Calu3 (cell line): Measurements from ENCODE around the gene CHSY3. TPM values are rescaled to one million over a fixed set of nuclear protein-coding genes. Genes with fewer than 3 reads are reported as not detected.

Source experiments
- BruUV-seq: library from RNA; stranded (reverse); fragments of 400-500 nt; replicated peaks from 2 replicates; lab custom pipeline; 2021; lab: Mats Ljungman, UMichigan
- CTCF ChIA-PET: fragments of 300-600 bp; sonication (Branson Sonifier 250); formaldehyde crosslinking; loops from one replicate; lab custom pipeline; 2022; ENCODE audit warnings: antibody characterized with exemption; lab: Charles Lee
- DNase-seq: peaks from one replicate; pipeline ENCODE4 v3.0.0; 2022
- H3K27ac Mint-ChIP-seq: one replicate; pipeline ENCODE4 v1.8.0; 2022; ENCODE audit warnings: mixed read lengths; ENCODE audit not compliant: unreplicated experiment
- H3K27me3 Mint-ChIP-seq: one replicate; pipeline ENCODE4 v1.8.0; 2022; ENCODE audit warnings: mixed read lengths; ENCODE audit not compliant: unreplicated experiment
- H3K36me3 Mint-ChIP-seq: one replicate; pipeline ENCODE4 v1.8.0; 2022; ENCODE audit warnings: mild to moderate bottlenecking, moderate library complexity, mixed read lengths; ENCODE audit not compliant: insufficient read depth, unreplicated experiment
- H3K4me1 Mint-ChIP-seq: one replicate; pipeline ENCODE4 v1.8.0; 2022; ENCODE audit warnings: mild to moderate bottlenecking, low read depth, mixed read lengths; ENCODE audit not compliant: unreplicated experiment
- H3K4me3 Mint-ChIP-seq: one replicate; pipeline ENCODE4 v1.8.0; 2022; ENCODE audit warnings: mild to moderate bottlenecking, low read depth, moderate library complexity, mixed read lengths; ENCODE audit not compliant: unreplicated experiment
- H3K9me3 Mint-ChIP-seq: one replicate; pipeline ENCODE4 v1.8.0; 2022; ENCODE audit warnings: low read depth, mixed read lengths; ENCODE audit not compliant: unreplicated experiment
- intact Hi-C: fragments of 100-400 bp; cut with micrococcal nuclease; formaldehyde crosslinking; loops from one replicate; pipeline ENCODE4 v1.10.0; 2022; ENCODE audit not compliant: unreplicated experiment
- total RNA-seq: library from RNA; stranded (reverse); gene quantifications from 2 replicates; pipeline ENCODE4 v1.2.3, GENCODE V29; 2022
- TF ChIP-seq, protein P1 (sequence below): fragments of 200-600 bp; IDR thresholded peaks from one replicate; pipeline ENCODE4 v1.8.0; 2022; ENCODE audit warnings: antibody characterized with exemption; ENCODE audit not compliant: unreplicated experiment

CHSY3 gene
- total RNA-seq, 1 experiment from 2014 or later: 1.5 TPM

- H3K27me3 Mint-ChIP-seq: no peaks in the 10 kb centered on the region
- DNase-seq: no peak
- H3K4me1 Mint-ChIP-seq: no peaks in the 10 kb centered on the region
- intact Hi-C loops: no loop called here
- CTCF ChIA-PET: interaction anchor here (0.6 kb wide), 3 partner anchors 13 to 896 kb away, joined by 3 read pairs; no protein-coding TSS in a partner anchor
- H3K27ac Mint-ChIP-seq: no peak overlapping the region
- BruUV-seq: no TSS peak
- TF ChIP-seq, protein P1, sequence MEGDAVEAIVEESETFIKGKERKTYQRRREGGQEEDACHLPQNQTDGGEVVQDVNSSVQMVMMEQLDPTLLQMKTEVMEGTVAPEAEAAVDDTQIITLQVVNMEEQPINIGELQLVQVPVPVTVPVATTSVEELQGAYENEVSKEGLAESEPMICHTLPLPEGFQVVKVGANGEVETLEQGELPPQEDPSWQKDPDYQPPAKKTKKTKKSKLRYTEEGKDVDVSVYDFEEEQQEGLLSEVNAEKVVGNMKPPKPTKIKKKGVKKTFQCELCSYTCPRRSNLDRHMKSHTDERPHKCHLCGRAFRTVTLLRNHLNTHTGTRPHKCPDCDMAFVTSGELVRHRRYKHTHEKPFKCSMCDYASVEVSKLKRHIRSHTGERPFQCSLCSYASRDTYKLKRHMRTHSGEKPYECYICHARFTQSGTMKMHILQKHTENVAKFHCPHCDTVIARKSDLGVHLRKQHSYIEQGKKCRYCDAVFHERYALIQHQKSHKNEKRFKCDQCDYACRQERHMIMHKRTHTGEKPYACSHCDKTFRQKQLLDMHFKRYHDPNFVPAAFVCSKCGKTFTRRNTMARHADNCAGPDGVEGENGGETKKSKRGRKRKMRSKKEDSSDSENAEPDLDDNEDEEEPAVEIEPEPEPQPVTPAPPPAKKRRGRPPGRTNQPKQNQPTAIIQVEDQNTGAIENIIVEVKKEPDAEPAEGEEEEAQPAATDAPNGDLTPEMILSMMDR: no peak
- H3K9me3 Mint-ChIP-seq: no peaks in the 10 kb centered on the region
- no peak overlapping the region for H3K4me3 Mint-ChIP-seq
- H3K36me3 Mint-ChIP-seq: no peaks in the 10 kb centered on the region
These were observed 26.0 kb downstream of the CHSY3 start for GRCh38 chr5:129930221-129930620.

- Mint-ChIP-seq H3K4me3 (no peak overlapping the region), H3K9me3 (peaks cover 8% of the 10 kb centered on the region), H3K36me3 (no peaks in the 10 kb centered on the region), H3K27ac (no peak overlapping the region), H3K27me3 (no peaks in the 10 kb centered on the region), H3K4me1 (no peaks in the 10 kb centered on the region)
- CTCF ChIA-PET: no interaction called here
- TF ChIP-seq, protein P1: no peak
- intact Hi-C loops: no loop called here
- DNase-seq: no peak
- BruUV-seq: no TSS peak
These were observed 31.4 kb downstream of the CHSY3 start for GRCh38 chr5:129935626-129936025.

- no peaks in the 10 kb centered on the region for H3K36me3 Mint-ChIP-seq
- no peak overlapping the region for H3K4me3 Mint-ChIP-seq
- intact Hi-C loops: no loop called here
- H3K27me3 Mint-ChIP-seq: no peaks in the 10 kb centered on the region
- H3K9me3 Mint-ChIP-seq: peaks cover 8% of the 10 kb centered on the region
- CTCF ChIA-PET: no interaction called here
- DNase-seq: no peak
- TF ChIP-seq, protein P1: no peak
- no TSS peak for BruUV-seq
- no peaks in the 10 kb centered on the region for H3K4me1 Mint-ChIP-seq
- no peak overlapping the region for H3K27ac Mint-ChIP-seq
These were observed 33.8 kb downstream of the CHSY3 start for GRCh38 chr5:129938077-129938476.

DNA sequence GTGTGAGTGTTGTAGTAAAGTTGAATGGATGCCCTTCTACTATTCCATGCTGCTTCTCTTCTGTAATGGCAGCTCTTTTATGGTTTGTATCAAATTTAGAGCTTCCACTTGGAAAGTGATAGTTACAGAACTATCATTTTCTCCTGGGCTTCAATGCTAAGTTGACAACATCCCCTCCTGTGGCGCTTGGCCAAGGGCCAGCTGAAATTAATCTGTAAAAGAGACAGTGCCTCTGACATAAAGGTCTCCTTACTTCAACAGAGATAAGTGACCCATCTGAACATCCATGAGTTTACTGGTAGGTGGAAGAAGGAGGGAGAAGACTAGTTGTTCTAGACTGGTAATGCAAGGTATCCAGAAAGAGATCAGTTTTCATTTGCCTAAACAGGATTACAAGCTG lies 39.7 kb downstream of the CHSY3 start:
- DNase-seq: no peak
- TF ChIP-seq, protein P1: no peak
- Mint-ChIP-seq H3K4me1 (no peaks in the 10 kb centered on the region), H3K36me3 (no peaks in the 10 kb centered on the region), H3K4me3 (no peak overlapping the region), H3K27me3 (no peaks in the 10 kb centered on the region), H3K27ac (no peak overlapping the region), H3K9me3 (no peaks in the 10 kb centered on the region)
- intact Hi-C loops: no loop called here
- CTCF ChIA-PET: no interaction called here
- BruUV-seq: no TSS peak
